A172 (cell line): ENCODE results near the gene HS1BP3. TPM values are rescaled to one million over a fixed set of nuclear protein-coding genes. Genes with fewer than 3 reads are reported as not detected.

ENCODE experiments used
- DNase-seq: peaks from one replicate; pipeline ENCODE4 v3.0.0-alpha.2; 2015; ENCODE audit warnings: low spot score
- total RNA-seq: library from RNA; depleted of rRNA; stranded (reverse); fragments of >200 nt; shearing (Covaris generic); gene quantifications from 2 replicates; pipeline ENCODE4 v1.2.3, GENCODE V29; 2014

Gene HS1BP3
- total RNA-seq, 1 experiment from 2014 or later = 43.9 TPM

- DNase-seq = no peak
These were observed 19.1 kb downstream of the HS1BP3 start for GRCh38 chr2:20631617-20632307.

GRCh38 chr2:20630967-20631366 lies 19.9 kb downstream of the HS1BP3 start:
- no peak for DNase-seq

GRCh38 chr2:20629581-20630171 lies 21.2 kb downstream of the HS1BP3 start:
- no peak for DNase-seq

- no peak for DNase-seq
These were observed 21.7 kb downstream of the HS1BP3 start for GRCh38 chr2:20629181-20629580.

GRCh38 chr2:20627712-20628380 lies 23.1 kb downstream of the HS1BP3 start:
- DNase-seq = no peak

GRCh38 chr2:20626698-20627513 lies 24.0 kb downstream of the HS1BP3 start:
- no peak for DNase-seq

- DNase-seq = no peak
These were observed 24.6 kb downstream of the HS1BP3 start for GRCh38 chr2:20626392-20626697.

GRCh38 chr2:20625491-20626391 lies 25.2 kb downstream of the HS1BP3 start:
- peak; percentile 74 for DNase-seq

GRCh38 chr2:20624884-20625485 lies 25.9 kb downstream of the HS1BP3 start:
- no peak for DNase-seq

- DNase-seq = no peak
These were observed 26.6 kb downstream of the HS1BP3 start for GRCh38 chr2:20624156-20624883.

- DNase-seq = no peak
These were observed 27.1 kb downstream of the HS1BP3 start for GRCh38 chr2:20623741-20624155.

- DNase-seq = no peak
These were observed 27.7 kb downstream of the HS1BP3 start for GRCh38 chr2:20623241-20623640.

- no peak for DNase-seq
These were observed 28.2 kb downstream of the HS1BP3 start for GRCh38 chr2:20622731-20623130.

GRCh38 chr2:20622296-20622686 lies 28.6 kb downstream of the HS1BP3 start:
- no peak for DNase-seq

- DNase-seq = no peak
These were observed 29.3 kb downstream of the HS1BP3 start for GRCh38 chr2:20621366-20622295.

GRCh38 chr2:20620696-20621365 lies 30.1 kb downstream of the HS1BP3 start:
- DNase-seq = no peak

GRCh38 chr2:20620271-20620681 lies 30.6 kb downstream of the HS1BP3 start:
- no peak for DNase-seq

- DNase-seq = no peak
These were observed 31.3 kb downstream of the HS1BP3 start for GRCh38 chr2:20619624-20620024.
